BLaER1 treated with 17β-estradiol and CSF1 and Interleukin-3, amounts not matched to agents 10 nM and 100 nM (cell line): ENCODE measurements around the gene FAM43A.

ENCODE experiments used
- H3K27ac ChIP-seq, 11 experiments: shearing (Covaris generic); formaldehyde crosslinking; 2 replicates each; pipeline ENCODE4 v1.8.1; 2022
- H3K27me3 ChIP-seq, 11 experiments: shearing (Covaris generic); formaldehyde crosslinking; 2 replicates each; pipeline ENCODE4 v1.8.1; 2022
- H3K36me3 ChIP-seq, 11 experiments: shearing (Covaris generic); formaldehyde crosslinking; 2 replicates each; pipeline ENCODE4 v1.8.1; 2022
- H3K4me1 ChIP-seq, 10 experiments: shearing (Covaris generic); formaldehyde crosslinking; 2 replicates each; pipeline ENCODE4 v1.8.1; 2022
- H3K4me2 ChIP-seq, 11 experiments: shearing (Covaris generic); formaldehyde crosslinking; 2 replicates each; pipeline ENCODE4 v1.8.1; 2022
- H3K4me3 ChIP-seq, 10 experiments: shearing (Covaris generic); formaldehyde crosslinking; 2 replicates each; pipeline ENCODE4 v1.8.1; 2022
- H3K9ac ChIP-seq, 11 experiments: shearing (Covaris generic); formaldehyde crosslinking; 2 replicates each; pipeline ENCODE4 v1.8.1; 2022
- H3K9me3 ChIP-seq, 11 experiments: shearing (Covaris generic); formaldehyde crosslinking; replicated peaks in 1 of 11; 2 replicates each; pipeline ENCODE4 v1.8.1; 2022
- H4K20me1 ChIP-seq, 11 experiments: shearing (Covaris generic); formaldehyde crosslinking; 2 replicates each; pipeline ENCODE4 v1.8.1; 2022
- Cebpa-rat ChIP-seq, 11 experiments: shearing (Covaris generic); IDR thresholded peaks; 2 replicates each; pipeline ENCODE4 v1.8.1; 2022

The FAM43A gene

GRCh38 chr3:194657439-194657838, 28.2 kb upstream of the FAM43A start:
- no peak for TF ChIP-seq Cebpa-rat (IDR thresholded peaks at IDR 0.05)
- Histone ChIP-seq H3K9ac (no peak overlapping the region), H3K27me3 (no peaks in the 10 kb centered on the region), H3K27ac (no peak overlapping the region), H3K9me3 (peaks cover 0 to 6% (median 0%) of the 10 kb centered on the region in 11 experiments; a peak in 3 of 22 replicates), H3K4me1 (peaks cover 19 to 39% (median 25%) of the 10 kb centered on the region in 10 experiments), H3K4me3 (no peak overlapping the region), H3K36me3 (peaks cover 74 to 85% (median 81%) of the 10 kb centered on the region in 11 experiments), H3K4me2 (no peak overlapping the region), H4K20me1 (peaks cover 0 to 50% (median 8%) of the 10 kb centered on the region in 11 experiments; a peak in 10 of 22 replicates)

GRCh38 chr3:194658477-194659242, 27.0 kb upstream of the FAM43A start:
- Histone ChIP-seq H3K36me3 (peaks cover 71 to 85% (median 80%) of the 10 kb centered on the region in 11 experiments), H3K27ac (no peak overlapping the region; a peak in 1 of 22 replicates), H3K9ac (no peak overlapping the region), H3K4me2 (no peak overlapping the region), H3K4me1 (peaks cover 19 to 44% (median 31%) of the 10 kb centered on the region in 10 experiments), H3K4me3 (no peak overlapping the region), H3K27me3 (no peaks in the 10 kb centered on the region), H3K9me3 (peaks cover 0 to 6% (median 0%) of the 10 kb centered on the region in 11 experiments; a peak in 3 of 22 replicates), H4K20me1 (peaks cover 0 to 48% (median 8%) of the 10 kb centered on the region in 11 experiments; a peak in 9 of 22 replicates)
- TF ChIP-seq Cebpa-rat (IDR thresholded peaks at IDR 0.05): no peak

GRCh38 chr3:194659778-194660177, 25.9 kb upstream of the FAM43A start:
- H3K4me1 ChIP-seq: peaks cover 19 to 44% (median 31%) of the 10 kb centered on the region in 10 experiments
- no peak overlapping the region for H3K4me3 ChIP-seq
- peaks cover 71 to 85% (median 80%) of the 10 kb centered on the region in 11 experiments for H3K36me3 ChIP-seq
- no peaks in the 10 kb centered on the region for H3K27me3 ChIP-seq
- no peak overlapping the region for H3K4me2 ChIP-seq
- H3K9me3 ChIP-seq: peaks cover 0 to 6% (median 0%) of the 10 kb centered on the region in 11 experiments; a peak in 3 of 22 replicates
- H3K9ac ChIP-seq: no peak overlapping the region
- no peak for TF ChIP-seq Cebpa-rat (IDR thresholded peaks at IDR 0.05)
- peaks cover 0 to 36% (median 8%) of the 10 kb centered on the region in 11 experiments; a peak in 7 of 22 replicates for H4K20me1 ChIP-seq
- no peak overlapping the region for H3K27ac ChIP-seq

GRCh38 chr3:194661374-194661773, 24.3 kb upstream of the FAM43A start:
- Histone ChIP-seq H3K9ac (peak overlapping the region in 4 of 11 experiments; percentile 28 to 57 (median 52); a peak in 5 of 22 replicates), H4K20me1 (peaks cover 0 to 38% (median 8%) of the 10 kb centered on the region in 11 experiments; a peak in 7 of 22 replicates), H3K4me1 (peaks cover 19 to 38% (median 30%) of the 10 kb centered on the region in 10 experiments), H3K36me3 (peaks cover 81 to 91% (median 88%) of the 10 kb centered on the region in 11 experiments), H3K27ac (peak overlapping the region in 6 of 11 experiments; percentile 33 to 78 (median 64); a peak in 11 of 22 replicates), H3K27me3 (no peaks in the 10 kb centered on the region), H3K9me3 (peaks cover 0 to 6% (median 0%) of the 10 kb centered on the region in 11 experiments; a peak in 3 of 22 replicates), H3K4me3 (no peak overlapping the region), H3K4me2 (peak overlapping the region in 10 of 11 experiments; percentile 23 to 65 (median 50); a peak in 20 of 22 replicates)
- TF ChIP-seq Cebpa-rat (IDR thresholded peaks at IDR 0.05): no peak

GRCh38 chr3:194661946-194662345, 23.7 kb upstream of the FAM43A start:
- peak overlapping the region in 6 of 11 experiments; percentile 33 to 78 (median 64); a peak in 11 of 22 replicates for H3K27ac ChIP-seq
- H3K4me1 ChIP-seq: peaks cover 19 to 38% (median 30%) of the 10 kb centered on the region in 10 experiments
- TF ChIP-seq Cebpa-rat (IDR thresholded peaks at IDR 0.05): no peak
- H3K9me3 ChIP-seq: peaks cover 0 to 6% (median 0%) of the 10 kb centered on the region in 11 experiments; a peak in 3 of 22 replicates
- no peaks in the 10 kb centered on the region for H3K27me3 ChIP-seq
- H3K9ac ChIP-seq: peak overlapping the region in 4 of 11 experiments; percentile 12 to 57 (median 52); a peak in 7 of 22 replicates
- H3K36me3 ChIP-seq: peaks cover 85 to 96% (median 91%) of the 10 kb centered on the region in 11 experiments
- peaks cover 0 to 43% (median 8%) of the 10 kb centered on the region in 11 experiments; a peak in 9 of 22 replicates for H4K20me1 ChIP-seq
- H3K4me3 ChIP-seq: no peak overlapping the region
- H3K4me2 ChIP-seq: peak overlapping the region in 10 of 11 experiments; percentile 23 to 65 (median 50); a peak in 18 of 22 replicates

GRCh38 chr3:194664857-194665256, 20.8 kb upstream of the FAM43A start:
- H3K4me3 ChIP-seq: no peak overlapping the region
- no peak overlapping the region for H3K9ac ChIP-seq
- H3K36me3 ChIP-seq: peaks cover 69 to 93% (median 89%) of the 10 kb centered on the region in 11 experiments
- H3K9me3 ChIP-seq: no peaks in the 10 kb centered on the region
- no peak overlapping the region for H3K27ac ChIP-seq
- H3K4me1 ChIP-seq: peaks cover 11 to 35% (median 28%) of the 10 kb centered on the region in 10 experiments
- peaks cover 0 to 69% (median 33%) of the 10 kb centered on the region in 11 experiments; a peak in 14 of 22 replicates for H4K20me1 ChIP-seq
- no peak overlapping the region for H3K4me2 ChIP-seq
- no peaks in the 10 kb centered on the region for H3K27me3 ChIP-seq
- TF ChIP-seq Cebpa-rat (IDR thresholded peaks at IDR 0.05): no peak

- no peaks in the 10 kb centered on the region for H3K9me3 ChIP-seq
- TF ChIP-seq Cebpa-rat (IDR thresholded peaks at IDR 0.05): no peak
- H3K36me3 ChIP-seq: peaks cover 52 to 84% (median 74%) of the 10 kb centered on the region in 11 experiments
Observed at GRCh38 chr3:194667363-194667762, 18.3 kb upstream of the FAM43A start.

GRCh38 chr3:194671511-194671899, 14.2 kb upstream of the FAM43A start:
- H3K4me1 ChIP-seq: peaks cover 21 to 38% (median 31%) of the 10 kb centered on the region in 10 experiments
- peak overlapping the region; percentile 84 to 98 (median 95) for H3K9ac ChIP-seq
- H3K9me3 ChIP-seq: no peaks in the 10 kb centered on the region
- H3K27me3 ChIP-seq: no peaks in the 10 kb centered on the region
- H3K27ac ChIP-seq: peak overlapping the region; percentile 90 to 99 (median 98); a peak in 21 of 22 replicates
- no peak for TF ChIP-seq Cebpa-rat (IDR thresholded peaks at IDR 0.05)
- H3K36me3 ChIP-seq: peaks cover 16 to 43% (median 35%) of the 10 kb centered on the region in 11 experiments
- H3K4me2 ChIP-seq: peak overlapping the region; percentile 71 to 90 (median 86)
- peak overlapping the region; percentile 71 to 96 (median 84) for H3K4me3 ChIP-seq
- peaks cover 0 to 49% (median 34%) of the 10 kb centered on the region in 11 experiments; a peak in 16 of 22 replicates for H4K20me1 ChIP-seq

More at GRCh38 chr3:194667363-194667762, 18.3 kb upstream of the FAM43A start:
- no peaks in the 10 kb centered on the region for H3K27me3 ChIP-seq
- no peak overlapping the region for H3K9ac ChIP-seq
- H3K27ac ChIP-seq: no peak overlapping the region
- H3K4me3 ChIP-seq: no peak overlapping the region
- peaks cover 0 to 63% (median 36%) of the 10 kb centered on the region in 11 experiments; a peak in 16 of 22 replicates for H4K20me1 ChIP-seq
- 0 out of 22 replicates have a peak overlapping the region, but pooled peaks of 3 of the 11 experiments have one; percentile 7 to 35 (median 8) for H3K4me2 ChIP-seq
- H3K4me1 ChIP-seq: peaks cover 10 to 27% (median 23%) of the 10 kb centered on the region in 10 experiments
